HEK293 (cell line): ENCODE data around the gene METTL26.
A peak's percentile ranks its signal among the peaks of the same experiment; 100 is the strongest.

ENCODE experiments used
- CTCF ChIA-PET: fragments of 350-600 bp; formaldehyde crosslinking; extraction: SDS; loops from one replicate; lab custom pipeline; 2021; ENCODE audit warnings: antibody characterized with exemption; lab: Yijun Ruan, JAX
- POLR2A ChIA-PET: fragments of 300-600 bp; formaldehyde crosslinking; extraction: SDS; loops from one replicate; lab custom pipeline; 2020; ENCODE audit warnings: antibody characterized with exemption, inconsistent platforms; lab: Yijun Ruan, JAX
- H3K27ac ChIP-seq: fragments of 200-500 bp; sonication (Bioruptor generic); 2 replicates; pipeline ENCODE4 v1.5.1; 2014; ENCODE audit warnings: low read depth, low read length, control low read depth, inconsistent platforms; ENCODE audit errors: extremely low read depth
- H3K36me3 ChIP-seq, 2 experiments: fragments of 200-500 bp in 1 of 2; sonication (Bioruptor generic) in 1 of 2; 1 replicate in 1 of 2; 2 replicates in 1 of 2; pipeline ENCODE4 v1.5.1; 2014 to 2017; ENCODE audit warnings: inconsistent platforms in 2 of 2, low read length in 2 of 2; ENCODE audit not compliant: control insufficient read depth in 2 of 2, insufficient read depth in 1 of 2
- H3K4me1 ChIP-seq: fragments of 200-500 bp; sonication (Bioruptor generic); 2 replicates; pipeline ENCODE4 v1.5.1; 2014; ENCODE audit warnings: mild to moderate bottlenecking, low read length, inconsistent platforms; ENCODE audit not compliant: control insufficient read depth, insufficient read depth
- H3K4me3 ChIP-seq: 2 replicates; pipeline ENCODE4 v1.5.1; 2011; ENCODE audit warnings: low read depth, mild to moderate bottlenecking, control low read depth, low read length, moderate library complexity
- H3K9me3 ChIP-seq: fragments of 200-500 bp; sonication (Bioruptor generic); 2 replicates; pipeline ENCODE4 v1.5.1; 2014; ENCODE audit warnings: low read depth, low read length, inconsistent platforms; ENCODE audit not compliant: control insufficient read depth, insufficient read depth
- HIC1 ChIP-seq: fragments of 450-650 bp; formaldehyde crosslinking; IDR thresholded peaks from 2 replicates; pipeline ENCODE4 v1.5.1; 2016; ENCODE audit warnings: missing biosample characterization, missing genetic modification characterization
- HOXA7 ChIP-seq: sonication (generic); formaldehyde crosslinking; IDR thresholded peaks from 2 replicates; pipeline ENCODE4 v1.8.1; 2022; ENCODE audit warnings: missing genetic modification reagents, borderline replicate concordance
- HOXD13 ChIP-seq: sonication (generic); formaldehyde crosslinking; IDR thresholded peaks from 2 replicates; pipeline ENCODE4 v1.8.0; 2022; ENCODE audit warnings: missing genetic modification reagents, borderline replicate concordance
- PATZ1 ChIP-seq: fragments of 450-650 bp; formaldehyde crosslinking; IDR thresholded peaks from 2 replicates; pipeline ENCODE4 v1.5.1; 2016; ENCODE audit warnings: missing biosample characterization, missing genetic modification characterization
- PRDM4 ChIP-seq: fragments of 450-650 bp; formaldehyde crosslinking; IDR thresholded peaks from 2 replicates; pipeline ENCODE4 v1.5.1; 2017; ENCODE audit warnings: missing biosample characterization, missing genetic modification characterization
- REPIN1 ChIP-seq: fragments of 450-650 bp; formaldehyde crosslinking; IDR thresholded peaks from 2 replicates; pipeline ENCODE4 v1.5.1; 2017; ENCODE audit warnings: missing biosample characterization, missing genetic modification characterization, low read depth
- SCRT1 ChIP-seq: fragments of 450-650 bp; formaldehyde crosslinking; IDR thresholded peaks from 2 replicates; pipeline ENCODE4 v1.5.1; 2016; ENCODE audit warnings: missing biosample characterization, missing genetic modification characterization, borderline replicate concordance
- SCRT2 ChIP-seq: fragments of 450-650 bp; formaldehyde crosslinking; IDR thresholded peaks from 2 replicates; pipeline ENCODE4 v1.5.1; 2016; ENCODE audit warnings: missing biosample characterization, missing genetic modification characterization
- YY1 ChIP-seq: fragments of 450-650 bp; formaldehyde crosslinking; IDR thresholded peaks from 2 replicates; pipeline ENCODE4 v1.5.1; 2018; ENCODE audit warnings: missing biosample characterization, missing genetic modification characterization
- ZIC2 ChIP-seq: fragments of 450-650 bp; formaldehyde crosslinking; IDR thresholded peaks from 2 replicates; pipeline ENCODE4 v1.5.1; 2016; ENCODE audit warnings: missing biosample characterization, missing genetic modification characterization
- ZNF266 ChIP-seq: fragments of 450-650 bp; formaldehyde crosslinking; IDR thresholded peaks from 2 replicates; pipeline ENCODE4 v1.5.1; 2016; ENCODE audit warnings: missing biosample characterization, missing genetic modification characterization, low read depth
- ZNF324 ChIP-seq: fragments of 450-650 bp; formaldehyde crosslinking; IDR thresholded peaks from 2 replicates; pipeline ENCODE4 v1.5.1; 2016; ENCODE audit warnings: missing biosample characterization, missing genetic modification characterization
- TF ChIP-seq, protein P1 (sequence below): fragments of 450-650 bp; formaldehyde crosslinking; IDR thresholded peaks from 2 replicates; pipeline ENCODE4 v1.5.1; 2017; ENCODE audit warnings: missing biosample characterization, missing genetic modification characterization
- TF ChIP-seq, protein P2 (sequence below): fragments of 450-650 bp; formaldehyde crosslinking; IDR thresholded peaks from 2 replicates; pipeline ENCODE4 v1.5.1; 2016; ENCODE audit warnings: missing biosample characterization, missing genetic modification characterization

The METTL26 gene

DNA sequence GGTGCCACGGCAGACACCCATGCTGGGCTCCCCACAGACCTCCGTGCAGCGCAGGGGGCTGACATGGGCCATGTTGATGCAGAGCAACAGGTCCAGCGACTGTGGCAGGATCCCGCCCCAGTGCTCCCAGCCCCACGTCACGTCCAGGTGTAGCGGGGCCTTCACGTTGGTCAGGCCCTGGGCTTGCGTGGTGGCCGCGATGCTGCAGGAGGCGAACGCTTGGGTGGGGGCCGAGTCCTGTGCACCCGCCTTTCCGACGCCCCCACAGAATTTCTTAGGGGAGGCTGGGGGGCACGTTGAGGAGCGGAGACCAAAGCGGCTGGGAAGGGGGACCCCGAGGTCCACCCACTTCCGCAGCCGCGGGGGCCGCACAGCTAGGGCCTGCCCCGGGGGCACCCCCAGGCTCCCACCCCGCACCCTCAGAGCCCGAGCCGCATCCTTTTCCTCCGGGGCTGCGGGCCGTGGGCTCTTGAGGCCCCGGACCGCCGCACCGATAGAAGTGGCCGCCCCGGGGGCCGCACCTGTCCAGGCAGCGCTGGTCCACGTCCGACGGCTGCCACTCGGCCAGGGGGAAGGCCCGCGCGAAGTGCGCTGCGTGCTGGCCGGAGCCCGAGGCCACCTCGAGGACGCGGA lies 416 bp downstream of the METTL26 start (continued):
- TF ChIP-seq HIC1 (tag by site-specific recombination) (no peak), PRDM4 (tag by site-specific recombination) (0 out of 2 replicates have a peak, but pooled peaks have one; percentile 39), SCRT2 (tag by site-specific recombination) (peak; percentile 98), YY1 (tag by site-specific recombination) (no peak), SCRT1 (tag by site-specific recombination) (peak; percentile 88)
- TF ChIP-seq, protein P1, sequence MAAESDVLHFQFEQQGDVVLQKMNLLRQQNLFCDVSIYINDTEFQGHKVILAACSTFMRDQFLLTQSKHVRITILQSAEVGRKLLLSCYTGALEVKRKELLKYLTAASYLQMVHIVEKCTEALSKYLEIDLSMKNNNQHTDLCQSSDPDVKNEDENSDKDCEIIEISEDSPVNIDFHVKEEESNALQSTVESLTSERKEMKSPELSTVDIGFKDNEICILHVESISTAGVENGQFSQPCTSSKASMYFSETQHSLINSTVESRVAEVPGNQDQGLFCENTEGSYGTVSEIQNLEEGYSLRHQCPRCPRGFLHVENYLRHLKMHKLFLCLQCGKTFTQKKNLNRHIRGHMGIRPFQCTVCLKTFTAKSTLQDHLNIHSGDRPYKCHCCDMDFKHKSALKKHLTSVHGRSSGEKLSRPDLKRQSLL (tag by site-specific recombination): 0 out of 2 replicates have a peak, but pooled peaks have one; percentile 6
- TF ChIP-seq, all 188 proteins: peak for 14

DNA sequence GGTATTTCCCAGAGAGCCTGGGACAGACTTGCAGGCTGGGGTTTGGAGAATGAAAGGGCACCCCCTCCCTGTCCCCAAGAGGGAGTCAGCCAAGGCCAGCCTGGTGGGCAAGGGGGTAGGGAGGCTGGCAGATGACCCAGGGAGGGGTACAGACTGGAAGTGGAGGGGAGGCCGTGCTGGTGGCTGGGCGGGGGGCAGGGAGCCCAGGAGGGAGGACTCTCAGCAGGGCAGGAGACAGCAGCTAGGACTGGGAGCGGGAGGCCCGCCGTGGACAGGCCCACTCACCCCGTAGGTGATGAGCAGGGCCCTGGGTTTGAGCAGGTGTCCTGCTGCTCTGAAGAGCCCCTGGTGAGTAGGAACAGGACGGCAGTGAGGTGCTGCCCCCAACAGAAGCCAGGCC lies 1.1 kb downstream of the METTL26 start:
- H3K27ac ChIP-seq: peak overlapping the region; percentile 82; the same call in 1 of the 2 replicates
- ChIA-PET CTCF (no interaction called here), POLR2A (interaction anchor here (0.6 to 2.0 kb wide), 2 partner anchors 13 to 30 kb away, joined by 3 to 9 read pairs; no protein-coding TSS in a partner anchor)
- peaks cover 0 to 20% of the 10 kb centered on the region in 2 experiments; a peak in 1 of 3 replicates for H3K36me3 ChIP-seq
- H3K4me3 ChIP-seq: no peak overlapping the region
- TF ChIP-seq ZNF324 (tag by site-specific recombination) (no peak), ZNF266 (tag by site-specific recombination) (no peak), HOXA7 (no peak), REPIN1 (no peak), HOXD13 (CRISPR knock-in tag) (no peak), PATZ1 (tag by site-specific recombination) (peak; percentile 48; the same call in 1 of the 2 replicates), ZIC2 (tag by site-specific recombination) (peak; percentile 56), HIC1 (tag by site-specific recombination) (peak; percentile 57; the same call in 1 of the 2 replicates)
- TF ChIP-seq, protein P2, sequence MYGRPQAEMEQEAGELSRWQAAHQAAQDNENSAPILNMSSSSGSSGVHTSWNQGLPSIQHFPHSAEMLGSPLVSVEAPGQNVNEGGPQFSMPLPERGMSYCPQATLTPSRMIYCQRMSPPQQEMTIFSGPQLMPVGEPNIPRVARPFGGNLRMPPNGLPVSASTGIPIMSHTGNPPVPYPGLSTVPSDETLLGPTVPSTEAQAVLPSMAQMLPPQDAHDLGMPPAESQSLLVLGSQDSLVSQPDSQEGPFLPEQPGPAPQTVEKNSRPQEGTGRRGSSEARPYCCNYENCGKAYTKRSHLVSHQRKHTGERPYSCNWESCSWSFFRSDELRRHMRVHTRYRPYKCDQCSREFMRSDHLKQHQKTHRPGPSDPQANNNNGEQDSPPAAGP: 0 out of 2 replicates have a peak, but pooled peaks have one; percentile 16
- H3K9me3 ChIP-seq: no peaks in the 10 kb centered on the region
- H3K4me1 ChIP-seq: peaks cover 4% of the 10 kb centered on the region; the same call in 1 of the 2 replicates
